Nephron (organoid): ENCODE data around the gene PROZ.
A peak's percentile ranks its signal among the peaks of the same experiment; 100 is the strongest.

Experiments
- H3K27ac Mint-ChIP-seq, 3 experiments: 2 replicates each; pipeline ENCODE4 v1.8.0; 2020; ENCODE audit warnings: mixed read lengths in 3 of 3, mild to moderate bottlenecking in 2 of 3, moderate library complexity in 1 of 3
- H3K27me3 Mint-ChIP-seq: 2 replicates; pipeline ENCODE4 v1.8.0; 2021; ENCODE audit warnings: low read depth, mild to moderate bottlenecking, moderate library complexity, mixed read lengths
- H3K36me3 Mint-ChIP-seq: 2 replicates; pipeline ENCODE4 v1.8.0; 2020; ENCODE audit warnings: low read depth, mixed read lengths
- H3K4me1 Mint-ChIP-seq: 2 replicates; pipeline ENCODE4 v1.8.0; 2020; ENCODE audit warnings: mixed read lengths
- H3K4me3 Mint-ChIP-seq, 3 experiments: 2 replicates each; pipeline ENCODE4 v1.8.0; 2020; ENCODE audit warnings: mild to moderate bottlenecking in 3 of 3, mixed read lengths in 3 of 3, moderate library complexity in 2 of 3
- H3K9me3 Mint-ChIP-seq: 2 replicates; pipeline ENCODE4 v1.8.0; 2020; ENCODE audit warnings: mixed read lengths
- CTCF ChIP-seq, 3 experiments: fragments of 200-600 bp; sonication (generic); IDR thresholded peaks; one replicate each; pipeline ENCODE4 v1.5.0; 2021; ENCODE audit warnings: antibody characterized with exemption in 3 of 3; ENCODE audit not compliant: unreplicated experiment in 3 of 3

PROZ gene

GRCh38 chr13:113207460-113207859, 49.0 kb downstream of the PROZ start:
- Mint-ChIP-seq H3K36me3 (peaks cover 20% of the 10 kb centered on the region), H3K4me1 (peaks cover 54% of the 10 kb centered on the region), H3K27ac (peak overlapping the region; percentile 88 to 94 (median 94)), H3K9me3 (no peaks in the 10 kb centered on the region), H3K4me3 (peak overlapping the region; percentile 85 to 94 (median 93)), H3K27me3 (no peaks in the 10 kb centered on the region)
- TF ChIP-seq CTCF (IDR thresholded peaks at IDR 0.05; ENCODE audit: unreplicated experiment in 3 of 3), result no peak

GRCh38 chr13:113207890-113208420, 49.5 kb downstream of the PROZ start:
- peak overlapping the region; percentile 85 to 94 (median 93) for H3K4me3 Mint-ChIP-seq
- peaks cover 20% of the 10 kb centered on the region for H3K36me3 Mint-ChIP-seq
- H3K27me3 Mint-ChIP-seq, result no peaks in the 10 kb centered on the region
- TF ChIP-seq CTCF (IDR thresholded peaks at IDR 0.05; ENCODE audit: unreplicated experiment in 3 of 3), result no peak
- H3K9me3 Mint-ChIP-seq, result no peaks in the 10 kb centered on the region
- H3K4me1 Mint-ChIP-seq, result peaks cover 53% of the 10 kb centered on the region
- peak overlapping the region; percentile 88 to 94 (median 94) for H3K27ac Mint-ChIP-seq

DNA sequence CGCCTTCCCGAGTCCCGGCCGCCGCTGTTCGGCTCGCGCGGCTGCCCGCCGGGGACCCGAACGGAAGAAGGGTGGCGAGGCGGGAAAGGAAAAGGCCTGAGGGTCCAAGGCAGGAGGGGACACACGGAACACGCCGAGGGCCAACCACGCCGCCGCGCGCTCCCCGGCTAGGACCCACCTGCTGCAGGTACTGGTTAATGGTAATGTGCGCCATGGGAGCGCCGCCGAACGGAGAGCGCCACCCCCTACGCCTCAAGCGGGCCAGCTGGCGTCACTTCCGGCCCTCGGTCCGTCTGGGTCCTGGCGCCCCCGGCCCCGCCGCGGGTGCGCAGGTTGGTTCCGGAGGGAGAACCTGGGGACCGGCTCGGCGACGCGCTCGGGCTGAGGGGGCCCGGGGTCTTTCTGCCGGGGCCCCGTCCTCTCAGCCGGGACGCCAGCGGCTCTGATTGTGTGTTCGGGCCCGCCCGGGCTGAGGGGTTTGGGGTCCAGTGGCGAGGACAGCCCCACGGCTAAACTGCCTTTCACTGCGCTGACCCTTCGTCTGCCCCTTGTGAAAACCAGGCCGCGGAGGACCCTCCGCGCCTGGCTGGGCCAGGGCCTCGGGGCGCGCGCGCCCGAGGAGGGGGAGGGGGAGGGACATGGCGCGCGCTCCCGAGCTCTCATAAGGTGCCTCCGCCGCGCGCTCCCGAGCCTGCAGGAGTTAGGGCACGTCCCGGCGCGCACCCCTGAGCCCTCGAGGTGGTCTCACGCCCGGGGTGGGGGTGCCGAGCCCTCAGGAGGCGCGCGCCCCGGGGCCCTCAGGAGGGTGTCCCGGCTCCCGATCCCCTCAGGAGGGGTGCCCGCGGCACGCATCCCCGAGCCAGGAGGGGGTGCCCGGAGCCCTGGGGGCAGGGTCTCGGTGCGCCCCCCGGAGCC, 50.2 kb downstream of the PROZ start, which contains the start of gene PCID2:
PCID2 (minus strand) TSS at position 249 of the 915 bp plus-strand sequence; CDS start at position 214, 35 bp downstream.
- peak within 1 kb of the TSS; percentile 88 to 94 (median 94) for H3K27ac Mint-ChIP-seq

GRCh38 chr13:113209336-113209758, 50.9 kb downstream of the PROZ start, which contains the start of gene CUL4A:
TSS of gene CUL4A (plus strand) at chr13:113209613. CDS start at chr13:113209628, 15 bp downstream.
- H3K27ac Mint-ChIP-seq, result peak within 1 kb of the TSS; percentile 45 to 94 (median 93)
- peaks cover 46% of the 10 kb centered on the region for H3K4me1 Mint-ChIP-seq
- H3K4me3 Mint-ChIP-seq, result peak within 1 kb of the TSS; percentile 85 to 94 (median 93)
- no peaks in the 10 kb centered on the region for H3K9me3 Mint-ChIP-seq
- H3K36me3 Mint-ChIP-seq, result peaks cover 24% of the 10 kb centered on the region
- TF ChIP-seq CTCF (IDR thresholded peaks at IDR 0.05; ENCODE audit: unreplicated experiment in 3 of 3), result no peak
- H3K27me3 Mint-ChIP-seq, result no peaks in the 10 kb centered on the region

More for the DNA sequence above, 50.2 kb downstream of the PROZ start, which contains the start of gene PCID2:
- Mint-ChIP-seq H3K9me3 (no peaks in the 10 kb centered on the region), H3K27me3 (no peaks in the 10 kb centered on the region), H3K4me1 (peaks cover 46% of the 10 kb centered on the region), H3K4me3 (peak within 1 kb of the TSS; percentile 85 to 94 (median 93)), H3K36me3 (peaks cover 20% of the 10 kb centered on the region)
- TF ChIP-seq CTCF (IDR thresholded peaks at IDR 0.05; ENCODE audit: unreplicated experiment in 3 of 3), result no peak

DNA sequence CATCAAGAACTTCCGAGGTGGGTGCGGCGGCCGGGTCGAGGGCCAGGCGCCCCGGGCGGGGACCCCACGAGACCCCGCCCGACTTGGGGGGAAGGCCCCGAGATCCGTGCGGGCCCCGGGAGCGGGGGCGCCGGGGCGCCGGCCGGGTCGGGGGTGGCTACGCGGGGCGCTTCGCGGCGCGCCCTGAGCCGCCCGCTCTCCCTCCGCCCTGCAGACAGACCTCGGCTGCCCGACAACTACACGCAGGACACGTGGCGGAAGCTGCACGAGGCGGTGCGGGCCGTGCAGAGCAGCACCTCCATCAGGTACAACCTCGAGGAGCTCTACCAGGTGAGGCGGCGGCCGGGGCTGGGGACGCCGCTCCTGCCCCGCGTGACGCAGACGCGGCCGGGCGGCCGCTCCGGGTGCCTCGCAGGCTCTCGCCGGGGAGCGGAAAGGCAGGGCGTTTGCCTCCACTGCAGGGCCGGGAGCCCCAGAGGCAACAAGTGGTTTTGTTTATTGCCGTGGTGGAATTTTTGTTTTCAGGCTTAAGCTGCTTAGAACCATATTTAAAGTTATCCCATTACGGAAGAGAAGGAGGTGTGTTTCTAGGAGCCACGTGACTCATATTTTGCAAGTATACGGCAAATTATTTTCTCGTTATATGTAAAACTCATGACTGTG, 51.4 kb downstream of the PROZ start:
- Mint-ChIP-seq H3K4me1 (peaks cover 45% of the 10 kb centered on the region), H3K36me3 (peaks cover 24% of the 10 kb centered on the region), H3K9me3 (no peaks in the 10 kb centered on the region), H3K27me3 (no peaks in the 10 kb centered on the region), H3K4me3 (peak overlapping the region; percentile 79 to 91 (median 88)), H3K27ac (peak overlapping the region; percentile 45 to 93 (median 81))
- TF ChIP-seq CTCF (IDR thresholded peaks at IDR 0.05; ENCODE audit: unreplicated experiment in 3 of 3), result peak in 1 of 3 experiments; percentile 11
